Mammary epithelial cell (primary cell): ENCODE results near the gene NBEAL2.
"Not testable (repeated sequence)": the region's sequence is repeated elsewhere in the genome, so short reads cannot be mapped to it uniquely, and the experiment has no call there.

Source experiments
- CTCF ChIP-seq, 2 donors: IDR thresholded peaks in 1 of 2; conservative IDR thresholded peaks in 1 of 2; 2 replicates each; pipeline ENCODE4 v1.5.1; 2011 to 2012; ENCODE audit warnings: inconsistent platforms in 2 of 2, low read length in 2 of 2, mild to moderate bottlenecking in 2 of 2, control low read depth in 1 of 2, low read depth in 1 of 2; ENCODE audit not compliant: insufficient read depth in 1 of 2; ENCODE audit errors: extremely low read depth in 1 of 2
- EZH2 ChIP-seq: IDR thresholded peaks from 2 replicates; pipeline ENCODE4 v1.6.1; 2012; ENCODE audit warnings: low read length, inconsistent platforms, borderline replicate concordance

GRCh38 chr3:47026432-47026831 lies 47.0 kb downstream of the NBEAL2 start:
- TF ChIP-seq CTCF (conservative IDR thresholded peaks at IDR 0.05 in 1 of 2, IDR thresholded peaks at IDR 0.05 in 1 of 2; ENCODE audit: extremely low read depth in 1 of 2, insufficient read depth in 1 of 2, low read depth in 1 of 2, low read length in 2 of 2); EZH2: not testable (repeated sequence)
